ENCODE data around the gene NLE1.

The NLE1 gene

GRCh38 chr17:35099908-35100307 lies 42.2 kb downstream of the NLE1 start:
- Histone ChIP-seq H3F3A (ENCODE audit: insufficient read depth) (no peaks in the 10 kb centered on the region), H3K27me3 (ENCODE audit: low read length) (no peaks in the 10 kb centered on the region), H2AFZ (ENCODE audit: low read depth, low read length, severe bottlenecking) (no peak overlapping the region), H3K9ac (ENCODE audit: low read length) (no peak overlapping the region), H3K36me3 (ENCODE audit: low read length) (no peaks in the 10 kb centered on the region), H3K9me3 (ENCODE audit: insufficient read depth, low read length) (no peaks in the 10 kb centered on the region), H3K4me3 (ENCODE audit: insufficient read depth, low read length, poor library complexity, severe bottlenecking) (no peak overlapping the region), H3K9me2 (replicated peaks; ENCODE audit: insufficient read depth, low read length) (no peaks in the 10 kb centered on the region), H3K4me2 (ENCODE audit: low read depth, low read length, poor library complexity, severe bottlenecking) (no peak overlapping the region), H3K27ac (ENCODE audit: low read depth, low read length) (no peak overlapping the region), H3K79me2 (ENCODE audit: insufficient read depth, low read length) (no peaks in the 10 kb centered on the region), H4K20me1 (ENCODE audit: low read depth, low read length) (no peaks in the 10 kb centered on the region)
- no peak for TF ChIP-seq CTCF (IDR thresholded peaks at IDR 0.05; ENCODE audit: insufficient read depth, low read length, poor library complexity, severe bottlenecking)
- no peak for TF ChIP-seq EZH2phosphoT487 (conservative IDR thresholded peaks at IDR 0.05; ENCODE audit: low read length)

GRCh38 chr17:35097776-35098175 lies 44.3 kb downstream of the NLE1 start:
- Histone ChIP-seq H3K9me3 (ENCODE audit: insufficient read depth, low read length) (no peaks in the 10 kb centered on the region), H3F3A (ENCODE audit: insufficient read depth) (0 out of 2 replicates have a peak, but pooled peaks cover 5% of the 10 kb centered on the region), H3K4me2 (ENCODE audit: low read depth, low read length, poor library complexity, severe bottlenecking) (no peak overlapping the region), H3K9ac (ENCODE audit: low read length) (no peak overlapping the region), H2AFZ (ENCODE audit: low read depth, low read length, severe bottlenecking) (no peak overlapping the region), H3K27me3 (ENCODE audit: low read length) (no peaks in the 10 kb centered on the region), H3K27ac (ENCODE audit: low read depth, low read length) (no peak overlapping the region), H3K4me3 (ENCODE audit: insufficient read depth, low read length, poor library complexity, severe bottlenecking) (no peak overlapping the region), H4K20me1 (ENCODE audit: low read depth, low read length) (no peaks in the 10 kb centered on the region), H3K36me3 (ENCODE audit: low read length) (no peaks in the 10 kb centered on the region), H3K79me2 (ENCODE audit: insufficient read depth, low read length) (no peaks in the 10 kb centered on the region), H3K9me2 (replicated peaks; ENCODE audit: insufficient read depth, low read length) (no peaks in the 10 kb centered on the region)
- TF ChIP-seq EZH2phosphoT487 (conservative IDR thresholded peaks at IDR 0.05; ENCODE audit: low read length) = no peak
- no peak for TF ChIP-seq CTCF (IDR thresholded peaks at IDR 0.05; ENCODE audit: insufficient read depth, low read length, poor library complexity, severe bottlenecking)

- TF ChIP-seq EZH2phosphoT487 (conservative IDR thresholded peaks at IDR 0.05; ENCODE audit: low read length) = no peak
- no peak for TF ChIP-seq CTCF (IDR thresholded peaks at IDR 0.05; ENCODE audit: insufficient read depth, low read length, poor library complexity, severe bottlenecking)
- no peaks in the 10 kb centered on the region for H3K9me2 ChIP-seq (replicated peaks; ENCODE audit: insufficient read depth, low read length)
- H3K79me2 ChIP-seq (ENCODE audit: insufficient read depth, low read length) = no peaks in the 10 kb centered on the region
- no peak overlapping the region for H3K4me3 ChIP-seq (ENCODE audit: insufficient read depth, low read length, poor library complexity, severe bottlenecking)
- no peaks in the 10 kb centered on the region for H3K36me3 ChIP-seq (ENCODE audit: low read length)
- no peak overlapping the region for H3K9ac ChIP-seq (ENCODE audit: low read length)
- H3K4me2 ChIP-seq (ENCODE audit: low read depth, low read length, poor library complexity, severe bottlenecking) = no peak overlapping the region
- H2AFZ ChIP-seq (ENCODE audit: low read depth, low read length, severe bottlenecking) = no peak overlapping the region
- no peaks in the 10 kb centered on the region for H4K20me1 ChIP-seq (ENCODE audit: low read depth, low read length)
- no peaks in the 10 kb centered on the region for H3K9me3 ChIP-seq (ENCODE audit: insufficient read depth, low read length)
- H3K27ac ChIP-seq (ENCODE audit: low read depth, low read length) = no peak overlapping the region
- 0 out of 2 replicates have a peak, but pooled peaks cover 5% of the 10 kb centered on the region for H3F3A ChIP-seq (ENCODE audit: insufficient read depth)
- H3K27me3 ChIP-seq (ENCODE audit: low read length) = no peaks in the 10 kb centered on the region
Observed at GRCh38 chr17:35095741-35096140, 46.4 kb downstream of the NLE1 start.

Data from SU-DHL-6 (cell line).